ENCODE data around the gene ENTPD1. TPM values are rescaled to one million over a fixed set of nuclear protein-coding genes. Genes with fewer than 3 reads are reported as not detected.

Gene ENTPD1
- polyA plus RNA-seq, 2 donors = 2.4 to 3.7 TPM

DNA sequence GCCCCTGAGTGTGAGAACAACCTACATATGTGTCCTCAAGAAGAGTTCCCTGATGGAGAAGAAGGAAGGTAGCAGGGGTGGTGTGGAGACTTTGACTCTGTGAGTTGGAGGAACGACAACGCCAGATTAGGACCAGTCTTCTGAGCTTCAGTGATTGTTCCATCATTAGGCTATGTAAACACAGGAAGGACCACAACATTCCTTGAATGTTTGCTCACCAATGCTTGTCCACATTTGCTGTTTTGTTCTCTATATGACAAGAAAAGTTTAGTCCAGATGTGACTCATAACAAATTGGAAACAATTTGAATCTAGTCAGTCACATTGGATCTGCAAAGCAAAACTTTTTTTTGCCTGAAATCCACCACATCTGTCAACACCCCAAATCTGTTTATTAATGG is 62.7 kb downstream of the ENTPD1 start:
- H3K36me3 ChIP-seq (ENCODE audit: control insufficient read depth in 2 of 2, insufficient read depth in 2 of 2, low read length in 1 of 2) = no peaks in the 10 kb centered on the region
- H3K9me3 ChIP-seq (ENCODE audit: control insufficient read depth in 2 of 2, insufficient read depth in 1 of 2, low read depth in 1 of 2, low read length in 1 of 2) = no peaks in the 10 kb centered on the region
- WGBS, 2 donors = 26 to 52% methylated on average over 2 of the region's 2 CpGs
- no peak overlapping the region for H3K4me3 ChIP-seq (ENCODE audit: low read depth in 1 of 2, low read length in 2 of 2)
- H3K27ac ChIP-seq (ENCODE audit: low read depth in 2 of 2, low read length in 1 of 2) = peak overlapping the region in 1 of 2 donors; percentile 42
- no peaks in the 10 kb centered on the region for H3K27me3 ChIP-seq (ENCODE audit: control insufficient read depth in 1 of 2, insufficient read depth in 2 of 2, low read length in 2 of 2)
- peaks cover 0 to 2% of the 10 kb centered on the region in 2 donors for H3K4me1 ChIP-seq (ENCODE audit: control insufficient read depth in 2 of 2, insufficient read depth in 2 of 2, low read length in 1 of 2)

DNA sequence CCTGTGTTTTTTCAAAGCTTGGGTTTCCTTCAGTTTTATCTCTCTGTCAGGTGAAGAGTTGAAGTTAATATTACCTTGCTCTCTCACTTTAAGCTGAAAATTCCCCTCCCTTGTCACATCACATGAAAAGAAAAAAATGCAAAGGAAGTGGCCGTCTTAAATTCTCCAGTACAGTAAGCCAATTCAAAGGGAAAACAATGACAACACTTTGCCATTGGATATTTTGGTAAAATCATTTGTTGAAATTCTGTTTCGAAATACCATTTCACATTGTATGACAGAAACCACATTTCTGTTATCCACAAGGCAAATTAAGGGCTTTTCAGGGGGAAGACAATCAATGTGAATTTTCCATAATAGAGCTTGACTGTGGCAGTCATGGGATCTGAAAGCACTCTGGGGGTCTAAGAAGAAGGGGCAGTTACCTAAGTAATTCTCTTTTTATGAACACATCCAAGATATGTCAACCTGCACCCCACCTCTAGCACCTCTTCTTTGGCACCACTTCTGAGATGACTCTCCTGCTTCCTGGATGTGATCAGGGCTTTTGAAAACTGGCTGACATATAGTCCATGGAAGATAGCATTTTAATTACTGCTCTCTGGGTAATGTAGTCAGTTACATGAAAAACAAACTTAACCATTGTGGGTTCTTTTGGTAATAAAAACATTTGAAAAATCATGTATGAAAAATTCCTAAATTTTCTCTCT is 63.8 kb downstream of the ENTPD1 start:
- Histone ChIP-seq H3K9me3 (ENCODE audit: control insufficient read depth in 2 of 2, insufficient read depth in 1 of 2, low read depth in 1 of 2, low read length in 1 of 2) (no peaks in the 10 kb centered on the region), H3K4me3 (ENCODE audit: low read depth in 1 of 2, low read length in 2 of 2) (no peak overlapping the region), H3K36me3 (ENCODE audit: control insufficient read depth in 2 of 2, insufficient read depth in 2 of 2, low read length in 1 of 2) (no peaks in the 10 kb centered on the region), H3K27me3 (ENCODE audit: control insufficient read depth in 1 of 2, insufficient read depth in 2 of 2, low read length in 2 of 2) (no peaks in the 10 kb centered on the region), H3K4me1 (ENCODE audit: control insufficient read depth in 2 of 2, insufficient read depth in 2 of 2, low read length in 1 of 2) (peaks cover 0 to 2% of the 10 kb centered on the region in 2 donors), H3K27ac (ENCODE audit: low read depth in 2 of 2, low read length in 1 of 2) (peak overlapping the region in 1 of 2 donors; percentile 24)
- WGBS, 2 donors = 32 to 43% methylated on average over 2 of the region's 2 CpGs

DNA sequence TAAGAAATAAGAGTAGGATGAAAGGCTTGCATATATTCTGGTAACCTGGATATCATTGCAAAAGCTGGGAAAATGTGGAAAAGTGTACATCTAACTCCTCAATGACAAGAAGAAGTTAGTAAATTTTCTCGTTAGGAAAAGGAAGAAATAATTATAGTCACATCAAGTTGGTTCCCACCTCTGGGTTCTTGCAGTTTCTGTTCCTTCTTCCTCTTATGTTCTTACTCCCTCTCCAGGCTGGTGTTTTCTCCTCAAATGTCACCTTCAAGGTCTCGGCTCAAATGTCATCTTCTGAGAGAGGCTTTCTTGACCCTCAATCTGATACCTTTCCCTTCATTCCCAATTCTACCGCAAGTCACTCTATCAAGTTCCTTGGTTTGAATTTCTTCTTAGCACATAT is 64.4 kb downstream of the ENTPD1 start:
- no peak overlapping the region for H3K4me3 ChIP-seq (ENCODE audit: low read depth in 1 of 2, low read length in 2 of 2)
- no peaks in the 10 kb centered on the region for H3K9me3 ChIP-seq (ENCODE audit: control insufficient read depth in 2 of 2, insufficient read depth in 1 of 2, low read depth in 1 of 2, low read length in 1 of 2)
- no peak overlapping the region for H3K27ac ChIP-seq (ENCODE audit: low read depth in 2 of 2, low read length in 1 of 2)
- 60 to 70% methylated on average over 3 of the region's 3 CpGs for WGBS, 2 donors
- no peaks in the 10 kb centered on the region for H3K27me3 ChIP-seq (ENCODE audit: control insufficient read depth in 1 of 2, insufficient read depth in 2 of 2, low read length in 2 of 2)
- H3K4me1 ChIP-seq (ENCODE audit: control insufficient read depth in 2 of 2, insufficient read depth in 2 of 2, low read length in 1 of 2) = peaks cover 0 to 2% of the 10 kb centered on the region in 2 donors
- H3K36me3 ChIP-seq (ENCODE audit: control insufficient read depth in 2 of 2, insufficient read depth in 2 of 2, low read length in 1 of 2) = no peaks in the 10 kb centered on the region

- H3K27me3 ChIP-seq (ENCODE audit: control insufficient read depth in 1 of 2, insufficient read depth in 2 of 2, low read length in 2 of 2) = no peaks in the 10 kb centered on the region
- no peak overlapping the region for H3K4me3 ChIP-seq (ENCODE audit: low read depth in 1 of 2, low read length in 2 of 2)
- H3K9me3 ChIP-seq (ENCODE audit: control insufficient read depth in 2 of 2, insufficient read depth in 1 of 2, low read depth in 1 of 2, low read length in 1 of 2) = no peaks in the 10 kb centered on the region
- no peaks in the 10 kb centered on the region for H3K4me1 ChIP-seq (ENCODE audit: control insufficient read depth in 2 of 2, insufficient read depth in 2 of 2, low read length in 1 of 2)
- H3K36me3 ChIP-seq (ENCODE audit: control insufficient read depth in 2 of 2, insufficient read depth in 2 of 2, low read length in 1 of 2) = no peaks in the 10 kb centered on the region
- WGBS, 2 donors = 56 to 63% methylated on average over 1 of the region's 1 CpG
- H3K27ac ChIP-seq (ENCODE audit: low read depth in 2 of 2, low read length in 1 of 2) = no peak overlapping the region
These were observed 65.8 kb downstream of the ENTPD1 start for GRCh38 chr10:95821720-95822119.

DNA sequence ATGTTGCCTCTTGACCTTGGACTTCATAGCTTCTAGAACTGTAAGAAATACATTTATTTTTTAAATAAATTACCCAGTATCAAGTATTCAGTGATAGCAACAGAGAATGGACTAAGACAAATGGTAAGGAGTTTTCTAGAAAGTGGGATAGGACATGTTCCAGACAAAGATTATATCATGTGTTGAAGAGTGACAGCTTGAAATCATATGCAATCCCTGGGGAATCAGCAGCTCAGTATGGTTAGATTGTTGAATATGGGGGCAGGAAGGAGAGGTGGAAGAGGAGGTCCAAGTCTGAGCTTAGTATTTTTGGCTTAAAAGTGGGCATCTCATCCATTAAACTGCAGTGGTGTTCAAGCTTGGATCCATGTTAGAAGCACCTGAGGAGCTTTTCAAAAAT is 74.1 kb downstream of the ENTPD1 start:
- no peaks in the 10 kb centered on the region for H3K36me3 ChIP-seq (ENCODE audit: control insufficient read depth in 2 of 2, insufficient read depth in 2 of 2, low read length in 1 of 2)
- no peak overlapping the region for H3K27ac ChIP-seq (ENCODE audit: low read depth in 2 of 2, low read length in 1 of 2)
- H3K27me3 ChIP-seq (ENCODE audit: control insufficient read depth in 1 of 2, insufficient read depth in 2 of 2, low read length in 2 of 2) = no peaks in the 10 kb centered on the region
- H3K4me3 ChIP-seq (ENCODE audit: low read depth in 1 of 2, low read length in 2 of 2) = no peak overlapping the region
- no peaks in the 10 kb centered on the region for H3K4me1 ChIP-seq (ENCODE audit: control insufficient read depth in 2 of 2, insufficient read depth in 2 of 2, low read length in 1 of 2)
- no peaks in the 10 kb centered on the region for H3K9me3 ChIP-seq (ENCODE audit: control insufficient read depth in 2 of 2, insufficient read depth in 1 of 2, low read depth in 1 of 2, low read length in 1 of 2)

GRCh38 chr10:95831076-95831475 is 75.1 kb downstream of the ENTPD1 start:
- no peaks in the 10 kb centered on the region for H3K9me3 ChIP-seq (ENCODE audit: control insufficient read depth in 2 of 2, insufficient read depth in 1 of 2, low read depth in 1 of 2, low read length in 1 of 2)
- no peaks in the 10 kb centered on the region for H3K36me3 ChIP-seq (ENCODE audit: control insufficient read depth in 2 of 2, insufficient read depth in 2 of 2, low read length in 1 of 2)
- H3K27me3 ChIP-seq (ENCODE audit: control insufficient read depth in 1 of 2, insufficient read depth in 2 of 2, low read length in 2 of 2) = no peaks in the 10 kb centered on the region
- H3K4me1 ChIP-seq (ENCODE audit: control insufficient read depth in 2 of 2, insufficient read depth in 2 of 2, low read length in 1 of 2) = no peaks in the 10 kb centered on the region
- no peak overlapping the region for H3K4me3 ChIP-seq (ENCODE audit: low read depth in 1 of 2, low read length in 2 of 2)
- H3K27ac ChIP-seq (ENCODE audit: low read depth in 2 of 2, low read length in 1 of 2) = peak overlapping the region in 1 of 2 donors; percentile 32
- 92 to 97% methylated on average over 3 of the region's 3 CpGs for whole genome bisulfite sequencing, 2 donors

- Histone ChIP-seq H3K9me3 (ENCODE audit: control insufficient read depth in 2 of 2, insufficient read depth in 1 of 2, low read depth in 1 of 2, low read length in 1 of 2) (no peaks in the 10 kb centered on the region), H3K36me3 (ENCODE audit: control insufficient read depth in 2 of 2, insufficient read depth in 2 of 2, low read length in 1 of 2) (no peaks in the 10 kb centered on the region), H3K27ac (ENCODE audit: low read depth in 2 of 2, low read length in 1 of 2) (peak overlapping the region in 1 of 2 donors; percentile 32), H3K4me1 (ENCODE audit: control insufficient read depth in 2 of 2, insufficient read depth in 2 of 2, low read length in 1 of 2) (no peaks in the 10 kb centered on the region), H3K4me3 (ENCODE audit: low read depth in 1 of 2, low read length in 2 of 2) (no peak overlapping the region), H3K27me3 (ENCODE audit: control insufficient read depth in 1 of 2, insufficient read depth in 2 of 2, low read length in 2 of 2) (no peaks in the 10 kb centered on the region)
These were observed 75.6 kb downstream of the ENTPD1 start for GRCh38 chr10:95831515-95831914.

- Histone ChIP-seq H3K9me3 (ENCODE audit: control insufficient read depth in 2 of 2, insufficient read depth in 1 of 2, low read depth in 1 of 2, low read length in 1 of 2) (no peaks in the 10 kb centered on the region), H3K27me3 (ENCODE audit: control insufficient read depth in 1 of 2, insufficient read depth in 2 of 2, low read length in 2 of 2) (no peaks in the 10 kb centered on the region), H3K36me3 (ENCODE audit: control insufficient read depth in 2 of 2, insufficient read depth in 2 of 2, low read length in 1 of 2) (no peaks in the 10 kb centered on the region), H3K27ac (ENCODE audit: low read depth in 2 of 2, low read length in 1 of 2) (peak overlapping the region; percentile 58 to 63), H3K4me1 (ENCODE audit: control insufficient read depth in 2 of 2, insufficient read depth in 2 of 2, low read length in 1 of 2) (no peaks in the 10 kb centered on the region), H3K4me3 (ENCODE audit: low read depth in 1 of 2, low read length in 2 of 2) (no peak overlapping the region)
- WGBS, 2 donors = 59% methylated on average over 6 of the region's 6 CpGs
These were observed 76.5 kb downstream of the ENTPD1 start for GRCh38 chr10:95832216-95833041.

DNA sequence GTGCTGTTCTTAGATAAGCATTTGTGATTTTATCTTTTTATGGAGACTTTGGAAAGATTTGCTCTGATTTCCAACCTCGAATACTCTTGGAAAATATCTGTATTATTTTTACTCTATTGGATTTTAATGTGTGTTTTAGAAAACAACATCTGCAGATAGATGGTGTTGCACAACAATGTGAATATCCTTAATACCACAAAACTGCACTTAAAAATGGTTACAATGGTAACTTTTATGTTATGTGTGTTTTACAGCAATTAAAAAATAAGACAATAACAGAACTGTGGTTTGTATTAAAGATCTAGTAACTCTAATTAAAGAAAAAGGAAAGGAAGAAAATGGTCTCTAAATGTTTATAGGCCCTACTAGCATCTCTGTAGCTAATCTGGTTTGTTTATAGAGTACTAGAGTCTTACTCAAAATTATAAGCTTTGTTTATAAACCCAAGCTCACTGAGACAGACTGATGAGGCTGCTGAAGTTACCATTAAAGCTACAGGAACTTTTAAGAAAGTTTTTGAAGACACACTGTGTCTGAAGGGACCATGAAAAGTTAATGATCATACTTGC is 77.2 kb downstream of the ENTPD1 start:
- no peak overlapping the region for H3K4me3 ChIP-seq (ENCODE audit: low read depth in 1 of 2, low read length in 2 of 2)
- H3K27ac ChIP-seq (ENCODE audit: low read depth in 2 of 2, low read length in 1 of 2) = no peak overlapping the region
- H3K9me3 ChIP-seq (ENCODE audit: control insufficient read depth in 2 of 2, insufficient read depth in 1 of 2, low read depth in 1 of 2, low read length in 1 of 2) = no peaks in the 10 kb centered on the region
- no peaks in the 10 kb centered on the region for H3K27me3 ChIP-seq (ENCODE audit: control insufficient read depth in 1 of 2, insufficient read depth in 2 of 2, low read length in 2 of 2)
- H3K4me1 ChIP-seq (ENCODE audit: control insufficient read depth in 2 of 2, insufficient read depth in 2 of 2, low read length in 1 of 2) = no peaks in the 10 kb centered on the region
- WGBS, 2 donors = 50 to 51% methylated on average over 1 of the region's 1 CpG
- no peaks in the 10 kb centered on the region for H3K36me3 ChIP-seq (ENCODE audit: control insufficient read depth in 2 of 2, insufficient read depth in 2 of 2, low read length in 1 of 2)

All from esophagus (tissue), 2 donors.